ENCODE results near the gene CENPO.
"Not testable (repeated sequence)": the region's sequence is repeated elsewhere in the genome, so short reads cannot be mapped to it uniquely, and the experiment has no call there.

CENPO gene

DNA sequence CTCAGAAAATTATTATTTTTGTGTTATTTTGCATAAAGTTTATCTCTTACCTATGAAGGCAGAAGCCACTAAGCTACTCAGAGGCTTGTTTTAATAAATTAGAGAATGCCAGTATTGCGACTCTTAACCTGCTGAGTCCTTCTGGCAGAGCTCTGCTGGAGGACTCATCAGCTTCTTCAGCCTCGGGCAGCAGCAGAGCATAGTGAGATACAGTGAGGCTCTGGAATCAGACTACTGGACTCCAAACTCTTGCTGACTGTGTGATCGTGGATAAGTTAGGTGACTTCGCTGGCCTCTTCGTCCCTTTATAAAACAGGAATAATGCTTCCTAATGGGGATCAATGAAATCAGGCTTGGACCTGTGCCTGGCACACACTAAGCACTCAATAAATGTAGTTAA lies 1.8 kb upstream of the CENPO start:
- DNase-seq: no peak

DNA sequence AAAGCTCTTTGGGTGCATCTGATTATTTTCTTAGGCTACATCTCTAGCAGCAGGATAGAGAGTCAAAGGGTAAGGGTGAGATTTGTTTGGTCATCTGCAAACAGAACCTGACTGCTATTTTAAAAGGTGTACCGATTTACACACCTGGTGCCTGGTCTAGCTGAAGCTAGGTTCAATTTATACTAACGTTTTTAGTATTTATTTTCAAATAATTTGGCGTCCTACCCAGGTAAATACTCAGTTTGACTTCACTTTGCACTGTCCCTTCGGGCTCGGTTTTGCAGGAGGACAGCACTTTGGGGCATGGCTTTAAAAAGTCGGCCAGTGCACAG lies 717 bp upstream of the CENPO start:
- DNase-seq: no peak

DNA sequence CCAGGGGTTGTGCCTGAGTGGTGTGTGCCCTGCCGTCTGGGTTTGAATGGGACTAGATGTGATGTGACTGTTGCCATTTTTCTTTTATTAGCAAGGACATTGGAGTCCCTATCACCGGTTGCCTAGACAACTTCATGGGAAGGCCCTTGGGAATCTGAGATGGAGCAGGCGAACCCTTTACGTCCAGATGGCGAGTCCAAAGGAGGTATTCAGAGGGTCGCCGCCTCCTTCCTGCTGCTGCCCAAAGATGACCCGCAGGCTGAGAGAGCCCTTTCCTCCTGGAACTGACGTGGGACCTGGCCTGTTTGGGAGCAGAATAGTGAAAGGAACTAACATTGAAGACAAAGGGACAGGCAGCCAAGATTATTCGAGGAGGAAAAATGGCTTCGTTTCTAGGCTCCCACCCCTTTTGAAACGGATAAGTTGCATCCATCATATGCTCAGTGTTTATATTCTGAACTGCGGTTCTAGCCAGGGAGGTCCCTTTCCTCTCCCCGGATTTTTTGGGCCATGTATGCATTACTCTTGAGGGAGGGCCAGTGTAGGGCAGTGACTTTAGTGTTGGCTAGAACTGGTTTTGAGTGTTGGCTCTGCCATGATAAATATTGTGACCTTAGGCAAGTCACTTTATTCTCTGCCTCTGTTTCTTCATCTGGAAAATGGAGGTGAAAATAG lies 673 bp downstream of the CENPO start:
- DNase-seq: no peak

DNA sequence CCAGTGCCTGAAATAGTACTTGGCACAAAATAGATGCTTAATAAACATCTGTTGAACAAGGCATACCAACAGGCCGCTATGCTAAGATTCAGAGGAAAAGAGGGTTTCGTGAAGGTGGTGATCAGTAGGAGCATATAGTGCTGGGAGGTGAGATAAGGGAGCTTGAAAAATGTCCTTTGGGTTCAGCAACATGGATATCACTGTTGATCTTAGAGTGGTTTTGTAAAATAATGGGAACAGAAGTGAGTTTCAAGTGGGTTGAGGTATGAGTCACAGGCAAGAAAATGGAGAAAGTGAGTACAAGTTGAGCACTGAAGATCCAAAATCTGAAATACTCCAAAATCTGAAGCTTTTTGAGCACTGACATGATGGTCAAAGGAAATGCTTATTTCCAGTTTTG lies 4.4 kb downstream of the CENPO start:
- no peak for DNase-seq

DNA sequence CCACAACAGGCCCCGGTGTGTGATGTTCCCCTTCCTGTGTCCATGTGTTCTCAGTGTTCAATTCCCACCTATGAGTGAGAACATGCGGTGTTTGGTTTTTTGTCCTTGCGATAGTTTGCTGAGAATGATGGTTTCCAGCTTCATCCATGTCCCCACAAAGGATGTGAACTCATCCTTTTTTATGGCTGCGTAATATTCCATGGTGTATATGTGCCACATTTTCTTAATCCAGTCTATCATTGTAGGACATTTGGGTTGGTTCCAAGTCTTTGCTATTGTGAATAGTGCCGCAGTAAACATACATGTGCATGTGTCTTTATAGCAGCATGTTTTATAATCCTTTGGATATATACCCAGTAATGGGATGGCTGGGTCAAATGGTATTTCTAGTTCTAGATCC lies 7.3 kb downstream of the CENPO start:
- DNase-seq: not testable (repeated sequence)

DNA sequence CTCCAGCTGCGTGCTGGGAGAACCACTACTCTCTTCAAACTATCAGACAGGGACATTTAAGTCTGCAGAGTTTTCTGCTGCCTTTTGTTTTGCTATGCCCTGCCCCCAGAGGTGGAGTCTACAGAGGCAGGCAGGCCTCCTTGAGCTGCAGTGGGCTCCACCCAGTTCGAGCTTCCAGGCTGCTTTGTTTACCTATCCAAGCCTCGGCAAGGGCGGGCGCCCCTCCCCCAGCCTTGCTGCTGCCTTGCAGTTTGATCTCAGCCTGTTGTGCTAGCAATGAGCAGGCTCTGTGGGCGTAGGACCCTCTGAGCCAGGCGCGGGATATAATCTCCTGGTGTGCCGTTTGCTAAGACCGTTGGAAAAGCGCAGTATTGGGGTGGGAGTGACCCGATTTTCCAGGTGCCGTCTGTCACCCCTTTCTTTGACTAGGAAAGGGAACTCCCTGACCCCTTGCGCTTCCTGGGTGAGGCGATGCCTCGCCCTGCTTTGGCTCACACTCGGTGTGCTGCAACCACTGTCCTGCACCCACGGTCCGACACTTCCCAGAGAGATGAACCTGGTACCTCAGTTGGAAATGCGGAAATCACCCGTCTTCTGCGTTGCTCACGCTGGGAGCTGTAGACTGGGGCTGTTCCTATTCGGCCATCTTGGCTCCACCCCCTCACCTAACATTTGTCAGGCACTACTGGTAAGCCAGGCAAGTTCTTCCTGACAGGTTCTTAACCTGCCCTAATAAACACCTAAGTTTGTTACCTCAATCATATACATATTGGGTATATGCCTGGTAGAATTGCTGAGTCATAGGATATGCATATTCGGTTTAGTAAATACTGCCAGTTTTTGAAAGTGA lies 12.8 kb downstream of the CENPO start:
- not testable (repeated sequence) for DNase-seq

DNA sequence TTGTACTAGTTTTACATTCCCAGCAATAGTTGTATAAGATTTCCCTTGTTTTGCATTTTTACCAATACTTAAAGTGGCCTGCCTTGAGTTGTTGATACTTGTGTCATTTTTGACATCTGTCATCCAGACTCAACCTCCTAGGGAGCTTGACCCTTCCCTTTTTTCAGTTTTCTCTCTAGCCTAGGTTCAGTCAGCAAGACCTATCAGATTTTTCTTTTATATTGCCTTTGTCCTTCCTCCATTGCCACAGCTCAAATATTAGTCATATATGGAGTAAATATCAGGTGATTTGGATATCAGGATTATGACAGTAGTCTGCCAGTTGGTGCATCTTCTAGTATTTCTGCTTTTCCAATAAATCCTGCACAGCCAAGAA lies 13.4 kb downstream of the CENPO start:
- DNase-seq: no peak

DNA sequence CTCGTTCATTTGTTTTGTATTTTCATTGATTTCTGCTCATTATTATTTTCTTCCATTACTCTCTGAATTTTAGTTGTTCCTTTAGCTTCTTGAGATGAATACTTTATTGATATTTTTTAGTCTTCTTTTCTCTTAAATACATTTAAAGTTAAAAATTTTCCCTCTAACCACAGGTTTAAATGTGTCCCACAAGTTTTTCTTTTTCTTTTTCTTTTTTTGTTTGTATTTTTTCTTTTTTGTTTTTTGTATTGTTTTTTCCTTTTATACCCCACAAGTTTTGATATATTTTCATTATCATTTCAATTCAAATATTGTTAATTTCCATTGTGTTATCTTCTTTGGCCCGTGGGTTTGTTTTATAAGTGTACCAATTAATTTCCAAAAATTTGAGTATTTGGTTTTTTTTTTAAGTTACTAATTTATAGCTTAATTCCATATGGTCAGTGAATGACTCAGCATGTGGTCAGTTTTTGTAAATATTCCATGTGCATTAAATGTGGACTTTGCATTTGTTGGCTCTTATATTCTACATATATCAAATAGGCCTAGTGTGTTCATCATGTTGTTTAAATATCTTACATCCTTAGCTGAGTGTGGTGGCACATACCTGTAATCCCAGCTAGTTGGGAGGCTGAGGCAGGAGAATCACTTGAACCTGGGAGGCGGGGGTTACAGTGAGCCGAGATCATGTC lies 16.2 kb downstream of the CENPO start:
- no peak for DNase-seq

DNA sequence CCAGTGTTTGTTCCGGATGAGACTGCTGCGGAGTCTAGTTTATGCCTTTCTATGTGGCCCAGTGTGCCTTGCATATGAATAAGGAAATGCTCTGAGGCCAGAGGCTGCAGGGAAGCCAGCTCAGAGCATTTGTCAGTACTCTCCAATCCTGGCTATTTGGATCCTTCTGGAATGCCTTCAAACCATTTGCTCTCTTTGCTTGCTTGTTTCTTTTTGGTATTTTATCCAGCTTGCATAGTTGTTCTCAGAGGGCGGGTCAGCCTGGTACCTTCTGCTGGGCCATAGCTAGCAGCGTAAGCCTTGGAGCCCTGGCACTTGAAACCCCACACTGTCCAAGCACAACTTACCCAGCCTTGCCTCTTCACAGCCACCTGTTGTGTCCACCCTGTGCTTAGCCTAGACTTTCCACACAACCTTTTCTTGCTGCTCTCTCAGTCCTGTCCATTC lies 20.5 kb downstream of the CENPO start:
- DNase-seq: no peak

DNA sequence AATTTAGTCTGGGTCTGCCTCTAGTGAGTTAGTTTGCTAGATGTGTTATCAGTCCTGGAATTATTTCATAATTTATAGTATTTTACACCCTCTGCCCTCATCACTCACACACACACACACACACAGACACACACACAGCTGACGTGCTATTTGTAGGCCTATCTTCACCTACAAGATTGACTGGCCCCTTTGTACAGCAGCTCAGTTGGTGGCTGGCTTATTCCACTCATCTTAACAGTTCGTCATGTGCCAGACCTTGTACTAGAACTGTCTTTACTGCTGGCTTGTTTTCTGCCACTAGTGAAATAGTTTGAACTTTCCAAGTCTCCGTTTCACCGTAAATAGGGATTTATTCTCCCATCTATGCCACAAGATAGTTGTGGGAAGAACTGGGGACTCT lies 21.3 kb downstream of the CENPO start:
- DNase-seq: no peak

DNA sequence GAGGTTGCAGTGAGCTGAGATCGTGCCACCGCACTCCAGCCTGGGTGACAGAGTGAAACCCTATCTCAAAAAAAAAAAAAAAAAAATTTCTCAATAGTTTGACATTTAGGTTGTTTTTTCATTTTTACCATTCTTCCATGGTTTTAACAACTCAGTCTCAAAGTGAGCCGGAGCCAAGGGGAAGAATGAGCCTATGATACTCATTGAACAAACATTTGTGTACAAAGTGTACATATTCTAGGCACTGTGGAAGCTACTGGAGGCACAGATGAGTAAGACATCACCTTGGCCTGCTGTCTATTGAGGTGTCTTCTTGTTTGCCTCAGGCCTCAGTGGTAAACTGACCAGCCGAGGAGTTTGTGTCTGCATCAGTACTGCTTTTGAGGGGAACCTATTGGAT lies 21.9 kb downstream of the CENPO start:
- no peak for DNase-seq

DNA sequence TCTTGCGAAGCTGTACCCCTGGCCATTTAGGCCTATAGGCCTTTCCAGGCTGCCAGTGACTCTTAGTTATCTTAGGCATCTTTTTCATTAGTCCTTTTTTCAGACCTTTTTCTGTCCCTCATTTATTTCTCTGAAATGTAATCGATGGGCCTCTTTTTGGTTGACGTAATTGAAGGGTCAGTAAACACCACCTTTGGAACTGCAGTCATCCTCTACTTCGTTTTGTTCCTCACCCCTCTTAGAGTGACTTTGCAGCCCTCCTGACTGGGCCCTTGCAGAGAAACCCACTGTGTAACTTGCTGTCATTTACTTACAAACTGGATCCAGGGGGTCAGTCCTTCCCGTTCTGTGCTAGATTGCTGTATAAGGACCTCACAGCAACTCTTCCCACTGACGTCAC lies 23.2 kb downstream of the CENPO start:
- no peak for DNase-seq

DNA sequence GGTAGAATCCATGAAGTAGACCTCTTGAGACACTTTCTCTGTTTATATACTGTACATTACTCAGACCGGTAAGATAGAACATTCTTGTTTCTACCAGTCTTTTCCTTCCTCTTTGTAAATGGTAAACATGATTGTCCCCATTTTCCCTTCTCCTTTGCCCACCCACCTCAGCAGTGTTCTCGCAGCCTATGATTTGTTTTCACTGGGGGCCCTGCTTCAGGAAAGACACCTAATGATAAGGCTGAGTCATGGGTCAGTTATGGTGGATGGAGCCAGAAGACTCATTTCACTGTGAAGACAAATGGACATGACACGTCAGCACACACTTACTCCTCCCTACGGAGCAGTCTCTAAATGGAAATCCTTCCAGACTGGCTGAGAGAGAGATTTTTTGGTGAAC lies 23.7 kb downstream of the CENPO start:
- no peak for DNase-seq

DNA sequence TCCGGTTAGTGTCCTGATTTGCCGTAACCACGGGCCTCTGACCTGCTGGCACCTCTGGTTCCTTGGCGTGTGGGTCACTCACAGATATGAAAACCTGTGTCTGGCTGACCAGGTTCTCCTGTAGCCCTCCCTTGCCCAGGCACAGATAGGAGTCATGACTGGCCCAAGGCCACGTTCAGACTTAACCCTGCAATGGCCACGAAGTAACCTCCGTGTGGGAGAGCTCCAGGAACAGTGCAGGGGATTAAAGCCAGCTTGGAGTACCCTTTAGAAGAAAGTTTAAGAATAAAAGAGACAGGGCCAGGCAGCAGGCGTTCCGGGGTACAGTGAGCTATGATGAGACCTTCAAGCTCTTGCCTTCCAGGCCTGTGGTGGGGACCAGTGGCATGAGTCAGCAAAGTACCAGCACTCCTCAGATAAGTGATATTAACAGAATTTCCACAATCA lies 25.5 kb downstream of the CENPO start:
- DNase-seq: no peak

DNA sequence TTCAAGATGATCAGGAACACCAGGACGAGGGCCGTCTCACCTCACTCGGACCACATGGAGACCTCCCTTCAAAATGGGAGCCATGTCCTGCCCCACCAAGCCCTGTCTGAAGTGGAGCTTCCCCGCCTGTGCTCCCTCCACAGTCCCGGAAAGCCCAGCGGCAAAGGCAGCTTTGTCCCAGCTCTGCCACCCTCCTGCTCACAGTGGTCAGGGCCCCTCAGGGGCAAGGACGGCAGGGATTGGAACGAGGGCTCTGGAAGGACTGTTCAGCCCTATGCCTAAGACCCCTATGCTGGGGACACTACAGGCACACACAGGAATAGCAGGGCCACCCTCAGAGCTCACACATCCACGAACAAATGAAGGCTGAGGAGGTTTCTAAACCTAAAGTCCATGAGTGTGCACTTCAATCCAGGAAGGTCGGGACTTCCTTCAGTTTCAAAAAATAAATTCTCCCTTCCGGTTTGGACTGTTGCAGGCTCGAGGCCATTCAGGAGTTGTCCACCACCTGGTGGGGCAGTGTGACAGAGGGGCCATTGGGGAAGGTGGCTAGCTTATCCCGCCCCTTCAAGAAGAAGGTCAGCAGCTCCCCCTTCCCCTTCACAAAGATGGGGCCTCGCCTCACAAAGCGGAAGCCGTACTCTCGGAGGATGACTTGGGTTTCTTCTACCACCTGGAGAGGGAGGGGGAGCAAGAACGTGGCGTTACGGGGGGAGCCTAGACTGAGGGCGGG lies 26.4 kb downstream of the CENPO start:
- DNase-seq: no peak

DNA sequence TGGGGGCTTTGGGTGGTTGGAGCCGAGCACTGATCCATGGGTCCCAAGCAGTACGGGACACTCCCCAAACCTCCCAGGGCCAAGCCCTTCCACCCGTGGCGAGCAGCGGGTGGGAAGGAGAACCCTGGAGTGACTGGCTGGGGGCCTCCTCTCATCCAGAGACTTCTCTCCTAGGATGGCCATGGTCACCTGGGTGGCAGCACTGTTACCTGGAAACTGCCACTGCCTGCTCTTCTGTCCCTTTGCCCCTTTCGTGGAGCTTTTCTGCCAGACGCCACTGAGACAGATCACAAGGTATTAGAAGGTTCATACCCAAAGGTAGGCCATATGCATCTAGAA lies 26.9 kb downstream of the CENPO start:
- DNase-seq: no peak

DNA sequence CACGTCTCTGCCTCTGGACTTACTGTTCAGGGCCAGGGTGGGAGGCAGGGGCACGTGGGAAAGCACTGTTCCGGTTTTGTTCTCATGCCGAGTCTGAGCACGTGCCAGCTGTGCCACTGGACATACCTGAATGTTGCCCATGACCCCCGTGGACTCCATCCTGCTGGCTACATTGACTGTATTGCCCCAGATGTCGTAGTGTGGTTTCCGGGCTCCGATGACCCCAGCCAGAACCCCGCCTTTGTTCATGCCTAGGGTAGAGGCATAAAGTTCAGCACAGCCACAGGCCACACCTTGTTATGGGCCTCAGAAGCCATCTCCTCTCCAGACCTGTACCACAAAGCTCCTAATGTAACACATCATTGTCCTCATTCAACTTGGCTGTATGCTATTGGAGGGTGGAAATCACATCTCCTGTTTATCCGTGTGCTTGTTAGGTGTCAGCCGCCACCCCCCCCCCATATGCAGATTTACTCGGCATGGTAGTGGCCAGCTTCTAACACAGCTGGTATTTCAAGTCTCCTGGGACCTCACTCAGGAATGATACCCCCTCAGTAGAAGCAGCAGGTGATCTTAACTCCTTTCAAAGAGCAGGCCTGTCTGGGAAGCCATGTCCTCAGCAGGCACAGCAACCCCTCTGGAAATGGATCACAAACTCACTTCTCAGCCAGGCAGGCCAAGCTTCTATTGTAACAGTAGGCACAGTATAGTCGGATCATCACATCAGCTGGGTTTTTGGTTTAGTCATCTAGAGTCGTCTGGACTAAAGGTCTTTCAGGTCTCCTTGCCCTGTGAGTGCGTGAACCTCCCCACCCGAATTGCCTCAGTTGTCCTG lies 27.6 kb downstream of the CENPO start:
- no peak for DNase-seq

DNA sequence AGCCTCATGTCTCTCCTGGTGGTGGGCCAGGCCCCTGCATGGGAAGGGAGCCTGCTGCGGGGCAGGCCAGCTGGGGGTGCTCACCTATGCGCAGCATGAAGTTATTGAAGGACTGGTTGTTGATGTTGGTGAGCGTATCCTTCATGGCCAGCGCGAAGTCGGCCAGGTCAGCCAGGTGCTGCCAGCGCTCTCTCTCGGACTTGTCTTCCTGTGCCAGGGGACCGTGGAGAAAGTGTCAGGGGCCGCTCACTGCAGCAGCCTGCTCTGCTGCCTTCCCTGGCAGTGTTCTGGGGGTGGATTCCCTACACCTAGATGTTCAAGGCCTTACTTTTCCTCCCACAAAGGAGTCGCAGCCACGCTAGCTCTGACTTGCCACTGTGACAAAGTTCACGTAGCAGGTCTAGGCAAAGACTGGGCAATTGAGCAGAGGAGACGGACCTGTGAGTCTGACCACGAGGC lies 28.2 kb downstream of the CENPO start:
- DNase-seq: no peak

DNA sequence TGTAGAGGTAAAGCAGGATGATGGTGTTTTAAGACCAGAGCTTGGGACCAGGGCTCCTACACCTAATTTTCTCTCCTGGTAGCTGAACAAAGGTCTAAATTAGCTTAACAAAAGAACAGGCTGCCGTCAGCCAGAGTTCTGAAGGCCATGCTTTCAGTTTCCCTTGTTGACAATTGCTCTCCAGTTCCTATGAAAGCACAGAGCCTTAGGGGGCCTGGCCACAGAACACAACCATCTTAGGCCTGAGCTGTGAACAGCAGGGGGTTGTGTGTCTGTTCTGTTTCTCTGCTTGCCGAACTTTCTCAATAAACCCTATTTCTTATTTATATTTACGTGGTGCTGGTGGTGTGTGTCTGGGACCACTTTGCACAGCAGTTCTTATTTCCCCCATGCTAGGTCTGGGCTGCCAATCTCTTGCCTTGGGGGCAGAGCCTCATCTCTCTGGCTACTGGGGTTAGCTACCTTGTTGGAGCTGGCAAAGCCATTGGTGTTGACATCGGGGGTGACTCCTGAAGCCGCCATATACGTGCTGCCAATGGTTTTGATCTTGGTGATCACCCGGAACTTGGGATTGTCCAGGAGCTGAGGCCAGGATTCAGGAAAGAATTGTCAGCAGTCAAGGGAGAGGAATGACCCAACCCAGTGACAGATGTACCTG lies 29.0 kb downstream of the CENPO start:
- no peak for DNase-seq

DNA sequence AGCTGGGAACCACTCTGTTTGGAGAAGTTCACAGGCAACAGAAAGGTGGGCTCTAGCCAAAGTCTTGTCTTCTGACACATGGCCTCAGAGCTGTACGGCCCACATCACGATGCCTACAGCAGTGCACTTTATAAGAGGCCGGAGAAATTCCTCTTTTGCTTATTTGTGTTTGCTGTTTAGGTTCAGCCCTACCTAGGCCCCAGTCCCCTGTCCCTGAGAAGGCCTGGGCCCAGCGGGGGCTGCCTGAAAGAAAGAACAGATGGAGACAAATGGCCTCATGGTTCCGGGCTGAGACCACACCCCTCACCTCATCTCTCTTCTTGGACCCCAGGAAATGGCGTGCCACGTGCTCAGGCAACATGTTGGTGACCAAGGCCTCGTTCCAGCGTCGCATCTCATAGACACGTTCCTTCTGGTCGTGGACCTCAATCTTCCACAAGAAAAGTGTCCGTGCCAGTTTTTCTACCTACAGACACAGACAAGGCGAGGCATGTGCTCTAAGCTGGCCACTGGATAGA lies 30.9 kb downstream of the CENPO start:
- no peak for DNase-seq
